Stimulated activated CD8-positive, alpha-beta memory T cell treated with anti-CD3 and anti-CD28 coated beads, Interleukin-4, amount 100 ng/mL, for 48 hours (primary cell): ENCODE data around the gene MICU1.
"Not testable (repeated sequence)": the region's sequence is repeated elsewhere in the genome, so short reads cannot be mapped to it uniquely, and the experiment has no call there.

Experiments used
- DNase-seq: peaks from one replicate; pipeline ENCODE4 v3.0.0-alpha.2; 2020

MICU1 gene, protein sequence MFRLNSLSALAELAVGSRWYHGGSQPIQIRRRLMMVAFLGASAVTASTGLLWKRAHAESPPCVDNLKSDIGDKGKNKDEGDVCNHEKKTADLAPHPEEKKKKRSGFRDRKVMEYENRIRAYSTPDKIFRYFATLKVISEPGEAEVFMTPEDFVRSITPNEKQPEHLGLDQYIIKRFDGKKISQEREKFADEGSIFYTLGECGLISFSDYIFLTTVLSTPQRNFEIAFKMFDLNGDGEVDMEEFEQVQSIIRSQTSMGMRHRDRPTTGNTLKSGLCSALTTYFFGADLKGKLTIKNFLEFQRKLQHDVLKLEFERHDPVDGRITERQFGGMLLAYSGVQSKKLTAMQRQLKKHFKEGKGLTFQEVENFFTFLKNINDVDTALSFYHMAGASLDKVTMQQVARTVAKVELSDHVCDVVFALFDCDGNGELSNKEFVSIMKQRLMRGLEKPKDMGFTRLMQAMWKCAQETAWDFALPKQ

DNA sequence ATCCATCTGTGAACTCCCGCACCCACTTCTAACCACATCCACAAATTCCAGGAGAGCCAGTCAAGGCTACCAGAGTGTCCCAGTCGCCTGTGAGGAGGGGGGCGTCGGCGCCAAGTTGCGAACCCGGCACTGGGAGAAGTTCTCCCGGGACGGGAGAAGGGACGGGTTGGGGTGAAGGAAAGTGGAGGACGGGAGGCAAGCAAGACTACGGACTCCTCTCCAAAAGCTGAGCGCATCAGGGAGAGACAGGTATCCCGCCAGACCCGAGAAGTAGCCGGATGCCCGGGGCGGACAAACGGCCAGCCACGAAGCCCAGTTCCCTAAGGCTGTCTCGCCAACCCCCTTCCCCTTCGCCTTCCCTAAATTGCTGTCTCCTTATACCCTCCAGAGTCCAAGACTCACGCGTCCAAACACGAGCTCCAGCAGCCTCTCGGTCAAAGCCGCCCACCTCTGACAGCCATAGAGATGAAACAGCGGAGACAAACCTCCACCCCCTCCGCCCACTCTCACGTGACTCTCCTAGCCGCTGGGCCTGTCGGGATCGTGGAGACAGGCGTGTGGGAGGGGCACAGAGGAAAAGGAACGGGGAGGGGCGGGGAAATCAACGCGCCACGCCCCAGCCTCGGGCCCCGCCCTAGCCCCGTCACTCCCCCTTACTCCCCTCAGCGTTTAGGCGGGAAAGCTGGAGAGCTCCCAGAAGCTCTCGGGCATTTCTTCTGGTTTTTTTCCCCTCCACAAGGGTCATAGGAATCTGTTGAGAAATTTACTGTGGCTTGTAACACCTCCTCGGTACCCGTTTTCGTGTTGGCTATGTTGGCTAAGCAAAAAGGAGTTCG lies at the start of gene MICU1:
Gene MICU1 (minus strand): TSS at position 472 of the 836 bp plus-strand sequence. CDS start 59,286 bp downstream, outside the sequence.
- DNase-seq, result peak; percentile 97

DNA sequence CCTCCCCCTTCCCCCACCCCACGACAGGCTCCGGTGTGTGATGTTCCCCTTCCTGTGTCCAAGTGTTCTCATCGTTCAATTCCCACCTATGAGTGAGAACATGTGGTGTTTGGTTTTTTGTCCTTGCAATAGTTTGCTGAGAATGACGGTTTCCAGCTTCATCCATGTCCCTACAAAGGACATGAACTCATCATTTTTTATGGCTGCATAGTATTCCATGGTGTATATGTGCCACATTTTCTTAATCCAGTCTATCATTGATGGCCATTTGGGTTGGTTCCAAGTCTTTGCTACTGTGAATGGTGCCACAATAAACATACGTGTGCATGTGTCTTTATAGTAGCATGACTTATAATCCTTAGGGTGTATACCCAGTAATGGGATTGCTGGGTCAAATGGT lies 48.3 kb upstream of the MICU1 start:
- DNase-seq, result not testable (repeated sequence)

DNA sequence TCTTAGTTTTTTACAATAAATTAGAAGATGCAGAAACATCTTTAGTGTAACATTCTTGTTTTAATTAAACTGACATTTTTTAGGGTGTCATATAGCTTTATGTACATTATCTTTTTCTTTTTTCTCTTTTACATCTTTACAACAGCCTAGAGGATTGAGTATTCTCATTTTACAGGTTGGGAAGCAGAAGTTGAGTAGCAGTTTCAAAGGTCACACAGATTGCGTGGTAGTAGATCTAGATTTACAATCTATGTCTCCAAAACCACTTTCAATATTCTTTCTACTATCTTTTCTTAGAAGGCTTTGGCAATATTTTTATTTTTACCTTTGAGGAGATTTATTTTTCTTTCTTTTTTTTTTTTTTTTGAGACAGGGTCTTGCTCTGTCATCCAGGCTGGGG lies 47.4 kb upstream of the MICU1 start:
- no peak for DNase-seq

DNA sequence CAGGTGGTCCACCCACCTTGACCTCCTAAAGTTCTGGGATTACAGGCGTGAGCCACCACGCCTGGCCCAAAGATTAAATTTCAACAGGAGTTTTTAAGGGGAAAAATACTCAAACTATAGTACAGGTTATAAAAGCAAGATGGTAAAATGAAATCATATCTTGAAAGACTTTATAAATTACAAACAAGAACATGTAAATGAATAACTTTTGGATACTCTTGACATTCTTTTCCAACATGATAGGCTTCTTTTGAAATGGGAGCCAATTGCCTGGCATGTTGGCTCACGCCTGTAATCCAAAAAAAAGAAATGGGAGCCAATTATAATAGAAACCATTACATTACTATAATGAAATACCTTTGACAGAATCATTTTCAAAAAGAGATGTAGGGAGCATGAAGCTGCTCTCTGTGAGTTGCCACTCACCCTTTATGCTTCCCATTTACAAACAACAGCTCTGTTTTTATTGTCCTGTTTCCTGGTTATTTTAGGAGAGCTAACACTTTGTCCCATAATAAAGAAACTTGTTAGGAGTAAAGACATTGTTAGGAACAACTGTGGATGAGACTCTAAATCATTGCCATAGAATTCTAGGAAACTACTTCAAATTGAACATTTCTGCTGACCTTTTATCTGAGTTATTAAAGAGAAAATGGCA lies 41.5 kb upstream of the MICU1 start:
- no peak for DNase-seq

DNA sequence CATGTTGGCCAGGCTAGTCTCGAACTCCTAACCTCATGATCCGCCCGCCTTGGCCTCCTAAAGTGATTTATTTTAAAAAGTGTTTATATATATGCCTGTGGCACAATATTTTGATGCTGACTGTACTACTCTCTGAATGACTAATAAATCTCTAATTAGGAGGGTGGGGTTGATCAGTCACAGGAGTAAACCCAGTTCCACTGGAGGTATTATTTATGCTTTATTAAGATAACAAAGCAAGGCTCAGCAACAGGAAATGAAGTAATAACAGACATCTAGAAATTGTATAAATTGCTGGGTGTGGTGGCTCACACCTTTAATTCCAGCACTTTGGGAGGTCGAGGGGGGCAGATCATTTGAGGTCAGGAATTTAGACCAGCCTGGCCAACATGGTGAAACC lies 40.0 kb upstream of the MICU1 start:
- DNase-seq, result no peak

DNA sequence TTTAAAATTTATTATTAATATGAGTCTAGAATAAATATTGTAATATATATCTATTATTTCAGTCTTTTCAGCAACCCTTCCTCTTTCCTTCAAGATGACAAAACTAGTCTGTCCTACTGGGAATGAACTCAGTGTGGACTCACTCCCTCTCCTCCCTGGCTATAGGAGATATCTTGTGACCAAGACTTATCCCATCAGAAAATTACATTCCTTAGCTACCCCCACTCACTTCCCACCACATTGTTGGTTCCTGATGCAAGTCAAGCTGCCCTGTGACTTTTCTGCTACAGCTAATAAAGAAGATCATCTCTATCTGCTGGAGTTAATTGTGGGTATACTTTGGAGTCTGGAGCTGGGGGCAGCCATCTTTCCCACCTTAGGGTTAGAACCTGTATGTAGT lies 38.1 kb upstream of the MICU1 start:
- no peak for DNase-seq

DNA sequence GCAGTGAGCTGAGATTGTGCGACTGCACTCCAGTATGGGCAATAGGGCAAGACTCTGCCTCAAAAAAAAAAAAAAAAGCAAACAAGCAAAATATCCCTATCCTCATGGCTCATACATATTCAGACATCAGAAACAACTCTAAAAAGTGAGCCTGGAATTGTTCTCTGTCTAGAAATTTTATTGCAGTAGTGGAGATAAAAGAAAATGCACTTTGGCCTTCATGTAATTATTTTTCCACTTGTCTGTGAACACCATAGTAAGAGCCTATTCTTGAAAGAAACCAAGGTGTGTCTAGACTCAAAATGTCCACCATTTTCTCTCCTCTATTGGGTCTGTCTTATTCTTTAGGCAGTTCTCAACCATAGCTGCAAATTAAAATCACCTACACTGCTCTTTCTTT lies 35.6 kb upstream of the MICU1 start:
- DNase-seq, result no peak

GRCh38 chr10:72660220-72660619 lies 34.3 kb upstream of the MICU1 start:
- DNase-seq, result no peak

DNA sequence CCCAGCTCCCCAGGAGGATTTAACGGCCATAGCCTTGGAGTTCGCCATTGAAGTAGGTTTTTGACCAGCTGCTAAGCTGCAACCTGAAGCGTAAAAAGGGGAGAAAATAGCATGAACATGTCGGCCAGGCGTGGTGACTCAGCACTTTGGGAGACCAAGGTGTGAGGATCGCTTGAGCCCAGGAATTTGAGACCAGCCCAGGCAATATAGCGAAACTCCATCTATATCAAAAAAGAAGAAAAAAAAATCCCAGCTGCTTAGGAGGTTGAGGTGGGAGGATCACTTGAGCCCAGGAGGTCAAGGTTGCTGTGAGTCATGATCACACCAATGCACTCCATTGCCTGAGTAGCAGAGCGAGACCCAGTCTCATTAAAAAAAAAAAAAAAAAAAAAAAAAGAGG lies 33.8 kb upstream of the MICU1 start:
- DNase-seq, result no peak

GRCh38 chr10:72658696-72659400 lies 33.0 kb upstream of the MICU1 start:
- no peak for DNase-seq

GRCh38 chr10:72654720-72655119 lies 28.8 kb upstream of the MICU1 start:
- no peak for DNase-seq

GRCh38 chr10:72653383-72654096 lies 27.7 kb upstream of the MICU1 start:
- no peak for DNase-seq

GRCh38 chr10:72649291-72649690 lies 23.4 kb upstream of the MICU1 start:
- DNase-seq, result no peak

DNA sequence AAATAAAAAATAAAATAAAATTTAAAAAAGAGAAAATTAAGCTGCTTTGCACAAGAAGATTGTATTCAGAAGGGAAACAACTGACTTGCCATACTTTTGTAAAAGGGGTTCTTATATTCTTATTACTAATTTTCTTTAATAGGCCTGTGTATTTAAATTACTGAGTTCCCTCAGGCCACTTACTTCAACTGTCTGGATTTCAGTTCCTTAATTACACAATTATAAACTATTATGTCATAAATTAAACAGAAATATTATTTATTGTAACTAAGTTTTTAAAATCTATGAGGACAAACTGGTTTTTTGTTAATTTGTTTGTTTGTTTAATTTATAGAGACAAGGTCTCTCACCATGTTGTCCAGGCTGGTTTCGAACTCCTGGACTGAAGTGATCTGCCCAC lies 22.4 kb upstream of the MICU1 start:
- DNase-seq, result no peak

GRCh38 chr10:72646971-72647370 lies 21.1 kb upstream of the MICU1 start:
- not testable (repeated sequence) for DNase-seq

- no peak for DNase-seq
These were observed 19.5 kb upstream of the MICU1 start for GRCh38 chr10:72645263-72645858.

DNA sequence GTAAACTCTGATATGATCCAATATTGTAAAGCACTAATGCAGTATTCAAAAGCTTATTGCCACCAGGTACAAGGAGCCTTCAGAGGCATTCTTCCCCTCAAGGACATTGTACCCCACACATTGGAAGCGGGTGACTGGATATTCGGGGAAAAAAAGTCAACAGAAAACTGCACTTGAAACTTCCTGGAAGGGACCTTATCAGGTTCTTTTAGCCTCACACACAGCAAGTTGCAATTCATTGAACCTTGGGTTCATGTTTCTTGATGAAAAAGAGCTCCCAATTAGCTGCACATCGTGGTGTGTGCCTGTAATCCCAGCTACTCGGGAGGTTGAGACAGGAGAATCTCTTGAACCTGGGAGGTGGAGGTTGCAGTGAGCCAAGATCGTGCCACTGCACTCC lies 16.4 kb upstream of the MICU1 start:
- DNase-seq, result no peak

- DNase-seq, result no peak
These were observed 13.6 kb upstream of the MICU1 start for GRCh38 chr10:72639441-72639873.

GRCh38 chr10:72638586-72639440 lies 12.9 kb upstream of the MICU1 start:
- no peak for DNase-seq

GRCh38 chr10:72637398-72637857 lies 11.5 kb upstream of the MICU1 start:
- DNase-seq, result peak; percentile 44
